Thymus (tissue), 11 donors: ENCODE measurements around the gene SPTBN4. TPM values are rescaled to one million over a fixed set of nuclear protein-coding genes. Genes with fewer than 3 reads are reported as not detected.
"Not testable (repeated sequence)": the region's sequence is repeated elsewhere in the genome, so short reads cannot be mapped to it uniquely, and the experiment has no call there.

ENCODE experiments used
- DNase-seq, 9 donors: peaks; one replicate each; pipeline ENCODE4 v3.0.0-alpha.2; 2013; ENCODE audit warnings: low spot score in 9 of 9, low read depth in 6 of 9, missing footprints in 1 of 9
- H3K27ac ChIP-seq, 2 donors: one replicate each; pipeline ENCODE4 v1.5.1; 2013; ENCODE audit warnings: control low read depth in 1 of 2, low read depth in 1 of 2, low read length in 1 of 2, mild to moderate bottlenecking in 1 of 2, moderate library complexity in 1 of 2
- H3K27me3 ChIP-seq, 2 donors: one replicate each; pipeline ENCODE4 v1.5.1; 2013; ENCODE audit warnings: low read length in 1 of 2; ENCODE audit not compliant: control insufficient read depth in 2 of 2, insufficient read depth in 1 of 2
- H3K36me3 ChIP-seq, 2 donors: one replicate each; pipeline ENCODE4 v1.5.1; 2013; ENCODE audit warnings: low read length in 1 of 2, mild to moderate bottlenecking in 1 of 2, moderate library complexity in 1 of 2; ENCODE audit not compliant: control insufficient read depth in 2 of 2, insufficient read depth in 2 of 2
- H3K4me1 ChIP-seq, 2 donors: one replicate each; pipeline ENCODE4 v1.5.1; 2013; ENCODE audit warnings: low read length in 2 of 2; ENCODE audit not compliant: control insufficient read depth in 2 of 2, insufficient read depth in 2 of 2
- H3K4me3 ChIP-seq, 2 donors: one replicate each; pipeline ENCODE4 v1.5.1; 2013; ENCODE audit warnings: low read length in 2 of 2, control low read depth in 1 of 2, mild to moderate bottlenecking in 1 of 2
- H3K9me3 ChIP-seq, 2 donors: one replicate each; pipeline ENCODE4 v1.5.1; 2013; ENCODE audit warnings: low read length in 1 of 2, mild to moderate bottlenecking in 1 of 2; ENCODE audit not compliant: control insufficient read depth in 2 of 2, insufficient read depth in 1 of 2
- WGBS: extraction: QIAGEN DNeasy Blood & Tissue Kit; methylation state at CpG from one replicate; pipeline ENCODE4 v1.1.7; 2013; 5-methylcytosine and 5-hydroxymethylcytosine counted together
- polyA plus RNA-seq: library from polyadenylated mRNA; stranded (reverse); fragments of 200-250 nt; gene quantifications from one replicate; pipeline ENCODE4 v1.2.3, GENCODE V29; 2013
- total RNA-seq: library from RNA; stranded (reverse); fragments of 120-200 nt; gene quantifications from one replicate; pipeline ENCODE4 v1.2.4, GENCODE V29; 2013
- donor health status: healthy.

Gene SPTBN4
- total and polyA plus RNA-seq, 2 donors, result 0.24 to 0.73 TPM

DNA sequence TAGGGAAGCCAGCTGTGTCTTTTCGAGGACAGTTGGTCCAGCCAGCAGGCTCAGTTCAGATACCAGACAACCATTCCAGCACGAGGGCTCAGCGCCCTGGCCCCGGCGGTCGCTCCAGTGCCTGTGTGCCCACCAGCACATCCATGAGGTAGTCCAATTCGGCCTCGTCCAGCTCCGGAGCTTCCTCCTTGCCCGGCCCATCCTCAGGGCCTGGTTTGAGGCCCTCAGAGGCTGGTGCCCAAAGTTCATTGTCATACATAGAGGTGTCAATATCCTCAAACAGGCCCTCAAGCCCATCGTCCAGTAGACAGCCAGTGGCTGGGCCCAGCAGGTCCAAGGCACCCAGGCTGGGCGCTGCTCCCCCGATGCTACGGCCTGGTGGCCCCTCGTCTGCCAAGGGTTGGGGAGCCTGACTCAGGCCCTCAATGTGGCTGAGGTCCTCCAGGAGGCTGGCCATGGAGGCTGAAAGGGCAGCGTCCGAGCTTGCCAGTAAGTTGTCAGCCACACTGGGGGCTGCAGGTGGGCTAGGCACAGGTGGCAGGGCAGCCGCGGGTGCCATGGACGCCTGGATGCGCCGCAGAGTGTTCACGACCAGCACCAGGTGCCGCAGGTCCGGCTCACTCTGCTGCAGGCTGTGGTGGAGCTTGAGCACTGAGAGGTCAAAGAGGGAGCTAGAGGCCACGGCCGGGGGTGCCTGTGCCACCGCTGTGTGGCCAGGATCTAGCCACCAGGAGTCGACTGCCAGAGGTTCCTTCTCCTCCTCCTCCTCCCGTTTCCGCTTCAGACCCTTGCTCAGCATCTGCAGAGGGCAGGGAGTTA is 43.8 kb upstream of the SPTBN4 start:
- Histone ChIP-seq H3K9me3 (no peaks in the 10 kb centered on the region), H3K27me3 (peaks cover 0 to 2% of the 10 kb centered on the region in 2 donors), H3K36me3 (peaks cover 6 to 11% of the 10 kb centered on the region in 2 donors), H3K4me1 (peaks cover 10 to 22% of the 10 kb centered on the region in 2 donors), H3K27ac (peak overlapping the region in 1 of 2 donors; percentile 18), H3K4me3 (no peak overlapping the region)
- DNase-seq, result no peak
- WGBS, result 98% methylated on average over 31 of the region's 31 CpGs

DNA sequence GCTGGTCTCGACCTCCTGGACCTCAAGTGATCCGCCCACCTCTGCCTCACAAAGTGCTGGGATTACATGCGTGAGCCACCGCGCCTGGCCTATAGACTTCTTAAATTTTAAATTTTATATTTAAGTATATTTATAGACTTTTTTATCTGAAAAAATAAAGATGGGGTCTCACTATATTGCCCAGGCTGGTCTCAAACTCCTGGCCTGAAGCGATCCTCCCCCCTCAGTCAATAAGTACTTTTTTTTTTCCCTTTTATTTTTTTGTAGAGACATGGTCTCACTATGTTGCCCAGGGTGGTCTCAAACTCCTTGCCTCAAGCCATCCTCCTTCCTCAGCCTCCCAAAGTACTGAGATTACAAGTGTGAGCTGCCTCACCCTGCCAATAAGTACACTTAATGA is 42.9 kb upstream of the SPTBN4 start:
- H3K36me3 ChIP-seq, result peaks cover 6 to 11% of the 10 kb centered on the region in 2 donors
- H3K4me3 ChIP-seq, result no peak overlapping the region
- H3K27ac ChIP-seq, result no peak overlapping the region
- H3K9me3 ChIP-seq, result no peaks in the 10 kb centered on the region
- H3K4me1 ChIP-seq, result peaks cover 10 to 22% of the 10 kb centered on the region in 2 donors
- peaks cover 0 to 2% of the 10 kb centered on the region in 2 donors for H3K27me3 ChIP-seq
- WGBS, result 98% methylated on average over 6 of the region's 6 CpGs
- DNase-seq, result no peak

DNA sequence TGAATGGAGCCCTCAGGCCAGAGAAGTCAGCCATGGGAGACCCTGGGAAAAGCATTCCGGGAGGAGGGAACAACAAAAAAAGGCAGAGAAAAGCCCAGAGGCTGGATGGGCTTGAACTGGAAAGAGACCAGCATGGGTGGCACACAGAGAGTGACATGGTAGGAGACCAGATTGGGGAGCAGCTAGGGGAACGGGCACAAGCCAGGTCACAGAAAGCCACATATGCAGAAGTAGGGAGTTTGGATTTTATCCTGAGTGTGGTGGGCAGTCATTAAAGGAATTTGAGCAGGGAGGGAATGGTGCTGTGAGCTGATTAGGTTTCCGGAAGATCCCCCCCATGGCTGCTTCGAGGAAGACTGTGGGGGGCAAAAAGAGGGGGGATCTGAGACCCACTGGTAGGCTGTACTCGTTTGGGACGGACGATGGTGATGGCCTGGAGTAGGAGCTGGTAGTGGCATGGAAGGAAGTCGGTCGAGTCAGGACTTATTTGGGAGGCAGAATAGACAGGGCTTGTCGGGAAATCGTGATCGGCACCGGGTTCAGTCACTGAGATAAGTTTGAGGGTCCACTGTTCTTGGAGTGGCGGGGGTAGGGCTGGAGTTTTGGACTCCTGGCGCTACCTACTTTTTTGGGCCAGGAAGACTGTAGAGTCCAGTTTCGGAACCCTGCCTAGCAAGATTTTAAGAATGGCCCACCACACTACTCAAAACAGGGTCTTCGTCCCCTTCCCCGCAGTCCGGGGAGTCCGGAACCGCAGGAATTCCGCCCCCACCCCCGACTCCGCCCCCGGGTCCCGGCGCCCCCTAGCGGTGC is 42.0 kb upstream of the SPTBN4 start:
- H3K27me3 ChIP-seq, result peaks cover 0 to 2% of the 10 kb centered on the region in 2 donors
- peak overlapping the region; percentile 87 to 94 for H3K27ac ChIP-seq
- WGBS, result 3% methylated on average over 28 of the region's 28 CpGs
- H3K4me3 ChIP-seq, result peak overlapping the region; percentile 72 to 82
- peaks cover 10 to 22% of the 10 kb centered on the region in 2 donors for H3K4me1 ChIP-seq
- no peaks in the 10 kb centered on the region for H3K9me3 ChIP-seq
- peak in 1 of 9 donors; percentile 21 for DNase-seq
- peaks cover 6 to 11% of the 10 kb centered on the region in 2 donors for H3K36me3 ChIP-seq

DNA sequence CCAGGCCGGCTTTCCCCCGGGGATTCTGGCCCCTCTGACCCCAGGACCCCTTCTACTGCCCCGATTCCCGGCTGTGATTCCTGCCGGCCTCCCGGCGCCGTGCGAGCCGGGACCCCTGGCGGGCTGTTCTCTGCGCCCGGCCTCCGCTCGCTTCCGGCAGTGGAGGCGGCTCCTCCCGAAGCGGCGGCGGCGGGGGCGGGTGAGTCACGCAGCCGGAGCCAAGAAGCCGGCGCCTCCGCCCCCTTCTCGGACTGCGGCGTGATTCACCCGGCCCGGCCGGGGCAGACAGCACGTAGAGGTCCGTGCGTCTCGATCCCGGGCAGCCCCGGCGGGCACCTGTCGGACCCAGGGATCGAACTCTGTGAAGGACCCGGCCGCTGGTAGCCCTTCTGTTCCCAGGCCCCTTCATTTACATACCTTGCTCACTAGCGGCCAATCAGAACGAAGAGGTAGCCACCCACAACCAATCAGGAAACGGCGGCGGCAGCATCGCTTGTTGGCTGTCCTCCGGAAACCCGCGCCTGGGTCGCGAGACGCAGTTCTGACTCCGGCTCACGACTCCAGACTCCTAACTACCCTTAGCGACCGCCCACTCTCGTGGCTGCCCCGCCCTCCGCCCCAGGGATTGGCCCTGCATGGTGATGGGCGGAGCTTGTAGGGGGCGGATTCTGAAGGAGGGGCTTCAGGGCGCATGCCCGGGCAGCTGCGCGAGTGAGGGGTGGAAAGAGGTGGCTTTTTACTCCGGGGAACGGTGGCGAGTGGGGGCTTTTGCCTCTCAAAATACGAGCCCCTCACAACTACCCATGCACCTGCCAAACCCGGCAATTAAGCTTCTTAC is 41.1 kb upstream of the SPTBN4 start, which contains the start of gene SERTAD1:
SERTAD1 (minus strand) TSS at position 543 of the 838 bp plus-strand sequence. CDS start 2,446 bp downstream, outside the sequence.
- Histone ChIP-seq H3K4me1 (peaks cover 10 to 22% of the 10 kb centered on the region in 2 donors), H3K27ac (peak within 1 kb of the TSS; percentile 87 to 94), H3K36me3 (peaks cover 6 to 11% of the 10 kb centered on the region in 2 donors), H3K9me3 (no peaks in the 10 kb centered on the region), H3K4me3 (peak within 1 kb of the TSS; percentile 72 to 82), H3K27me3 (peaks cover 0 to 2% of the 10 kb centered on the region in 2 donors)
- peak; percentile 97 to 100 (median 100) for DNase-seq
- WGBS, result under 1% methylated on average over 75 of the region's 75 CpGs

DNA sequence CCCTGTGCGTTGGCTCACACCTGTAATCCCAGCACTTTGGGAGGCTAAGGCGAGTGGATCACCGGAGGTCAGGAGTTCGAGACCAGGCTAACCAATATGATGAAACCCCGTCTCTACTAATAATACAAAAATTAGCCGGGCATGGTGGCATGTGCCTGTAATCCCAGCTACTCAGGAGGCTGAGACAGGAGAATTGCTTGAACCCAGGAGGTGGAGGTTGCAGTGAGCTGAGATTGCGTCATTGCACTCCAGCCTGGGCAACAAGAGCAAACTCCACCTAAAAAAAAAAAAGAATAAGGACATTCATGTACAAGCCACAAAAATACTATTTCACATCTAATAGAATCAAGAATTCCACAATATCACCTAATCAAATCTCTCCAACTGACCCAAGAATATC is 38.6 kb upstream of the SPTBN4 start:
- peaks cover 6 to 17% of the 10 kb centered on the region in 2 donors for H3K4me1 ChIP-seq
- H3K9me3 ChIP-seq, H3K36me3 ChIP-seq, DNase-seq, H3K27ac ChIP-seq, H3K27me3 ChIP-seq, H3K4me3 ChIP-seq: not testable (repeated sequence)
- WGBS, result 96% methylated on average over 7 of the region's 7 CpGs

DNA sequence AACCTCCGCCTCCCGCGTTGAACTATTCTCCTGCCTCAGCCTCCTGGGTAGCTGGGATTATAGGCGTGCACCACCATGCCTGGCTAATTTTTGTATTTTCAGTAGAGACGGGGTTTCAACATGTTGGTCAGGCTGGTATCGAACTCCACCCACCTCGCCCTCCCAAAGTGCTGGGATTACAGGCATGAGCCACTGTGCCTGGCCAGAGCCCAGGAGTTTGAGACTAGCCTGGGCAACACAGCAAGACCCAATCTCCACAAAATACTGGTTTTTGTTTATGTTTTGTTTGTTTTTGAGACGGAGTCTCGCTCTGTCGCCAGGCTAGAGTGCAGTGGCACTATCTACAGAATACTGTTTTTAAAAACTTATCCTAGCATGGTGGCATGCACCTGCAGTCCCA is 36.6 kb upstream of the SPTBN4 start:
- peaks cover 13 to 22% of the 10 kb centered on the region in 2 donors for H3K4me1 ChIP-seq
- not testable (repeated sequence) for H3K4me3 ChIP-seq, H3K27ac ChIP-seq, H3K9me3 ChIP-seq, H3K36me3 ChIP-seq, H3K27me3 ChIP-seq, DNase-seq
- 99% methylated on average over 10 of the region's 10 CpGs for WGBS

DNA sequence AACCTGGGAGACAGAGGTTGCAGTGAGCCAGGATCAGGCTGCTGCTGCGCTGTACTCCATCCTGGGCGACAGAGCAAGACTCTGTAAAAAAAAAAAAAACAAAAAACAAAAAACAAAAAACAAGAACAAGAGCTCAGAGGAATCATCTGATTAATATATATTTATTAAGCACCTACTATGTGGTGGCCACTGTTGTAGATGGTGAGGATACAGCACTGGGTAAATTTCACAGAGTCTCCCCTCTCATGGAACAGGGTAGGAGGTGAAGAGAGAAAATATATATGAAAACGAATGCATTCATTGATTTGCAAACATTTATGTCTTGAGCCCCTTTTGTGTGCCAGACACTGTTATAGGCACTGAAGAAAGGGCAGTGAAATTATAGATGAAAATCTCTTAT is 35.1 kb upstream of the SPTBN4 start:
- over 99% methylated on average over 3 of the region's 3 CpGs for WGBS
- Histone ChIP-seq H3K27me3 (peaks cover 0 to 2% of the 10 kb centered on the region in 2 donors), H3K9me3 (no peaks in the 10 kb centered on the region), H3K36me3 (no peaks in the 10 kb centered on the region), H3K27ac (no peak overlapping the region), H3K4me1 (peaks cover 10 to 17% of the 10 kb centered on the region in 2 donors), H3K4me3 (no peak overlapping the region)
- DNase-seq, result no peak

DNA sequence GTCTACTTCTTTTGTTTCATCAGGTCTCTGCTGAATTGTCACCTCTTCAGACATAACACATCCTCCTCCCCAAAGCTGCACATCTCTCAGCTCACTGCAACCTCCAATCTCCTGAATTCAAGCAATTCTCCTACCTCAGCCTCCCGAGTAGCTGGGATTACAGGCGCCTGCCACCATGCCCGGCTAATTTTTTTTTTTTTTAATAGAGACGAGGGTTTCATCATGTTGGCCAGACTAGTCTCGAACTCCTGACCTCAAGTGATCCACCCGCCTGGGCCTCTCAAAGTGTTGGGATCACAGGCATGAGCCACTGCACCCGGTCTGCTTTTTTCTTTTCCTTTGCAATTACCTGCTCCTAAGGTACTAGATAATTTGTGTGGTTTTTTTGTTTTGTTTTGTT is 34.0 kb upstream of the SPTBN4 start:
- H3K36me3 ChIP-seq, H3K4me3 ChIP-seq, H3K27me3 ChIP-seq, H3K9me3 ChIP-seq, DNase-seq: not testable (repeated sequence)
- WGBS, result 95% methylated on average over 7 of the region's 7 CpGs
- Histone ChIP-seq H3K27ac (peak overlapping the region in 1 of 2 donors; percentile 88), H3K4me1 (peaks cover 10 to 17% of the 10 kb centered on the region in 2 donors)
